Ovary (tissue), 9 donors: ENCODE results near the gene SOX6. TPM values are rescaled to one million over a fixed set of nuclear protein-coding genes. Genes with fewer than 3 reads are reported as not detected.

Experiments used
- DNase-seq, 5 donors: peaks; one replicate each; pipeline ENCODE4 v3.0.0-alpha.2; 2019 to 2020
- H3K27ac ChIP-seq, 2 donors: fragments of 200-600 bp; one replicate each; pipeline versions ENCODE4 v1.5.1 to v1.8.0; 2019 to 2022
- H3K27me3 ChIP-seq: fragments of 200-600 bp; one replicate; pipeline ENCODE4 v1.8.0; 2022
- H3K36me3 ChIP-seq: fragments of 200-600 bp; sonication (generic); one replicate; pipeline ENCODE4 v1.5.1; 2019
- H3K4me1 ChIP-seq: one replicate; pipeline ENCODE4 v1.8.1; 2013; ENCODE audit warnings: mild to moderate bottlenecking, moderate library complexity; ENCODE audit not compliant: insufficient read depth
- H3K4me3 ChIP-seq: fragments of 200-600 bp; sonication (generic); one replicate; pipeline ENCODE4 v1.5.1; 2017
- H3K9me3 ChIP-seq, 2 donors: fragments of 200-600 bp in 1 of 2; sonication (generic) in 1 of 2; one replicate each; pipeline versions ENCODE4 v1.5.1 to v1.8.1; 2013 to 2019; ENCODE audit warnings: mild to moderate bottlenecking in 1 of 2, moderate library complexity in 1 of 2
- EP300 ChIP-seq: sonication (generic); formaldehyde crosslinking; IDR thresholded peaks from one replicate; pipeline ENCODE4 v1.6.1; 2017; ENCODE audit warnings: antibody characterized with exemption
- POLR2A ChIP-seq: fragments of 450-650 bp; IDR thresholded peaks from one replicate; pipeline ENCODE4 v1.6.1; 2017; ENCODE audit warnings: antibody characterized with exemption, mild to moderate bottlenecking, moderate library complexity
- WGBS, 3 donors: extraction: QIAGEN DNeasy Blood & Tissue Kit in 1 of 3; methylation state at CpG; one replicate each; pipeline versions ENCODE4 v1.1.5 to v1.1.7; 2013 to 2017; 5-methylcytosine and 5-hydroxymethylcytosine counted together
- intact Hi-C, 4 donors: fragments of 100-400 bp; cut with DNase I; formaldehyde crosslinking; loops; one replicate each; pipeline versions ENCODE4 v1.11.0 to v1.15.1; 2022 to 2023
- polyA plus RNA-seq, 2 donors: library from polyadenylated mRNA; stranded (reverse); fragments of 200-250 nt in 1 of 2; fragments of 350-450 nt in 1 of 2; fragmentation: Illumina TruSeq in 1 of 2; extraction: RNeasy Lipid Tissue Mini Kit (QIAGEN cat#74804) in 1 of 2; gene quantifications; one replicate each; pipeline ENCODE4 v1.2.3, GENCODE V29; 2013 to 2014
- total RNA-seq, 7 donors: library from RNA; depleted of rRNA in 2 of 7; stranded (reverse); fragments of >200 nt in 2 of 7; fragmentation: NEBNext Ultra II Directional in 3 of 7; extraction: Animal tissue kit (Norgen Biotek cat#: 25700) in 3 of 7; gene quantifications; one replicate each; pipeline versions ENCODE4 v1.1.0 to v1.2.4, GENCODE V29; 2016 to 2023
- TF ChIP-seq, protein P1 (sequence below), 3 donors: fragments of 450-650 bp in 2 of 3; fragments of 200-600 bp in 1 of 3; IDR thresholded peaks; one replicate each; pipeline versions ENCODE4 v1.5.1 to v1.8.0; 2016 to 2022; ENCODE audit warnings: antibody characterized with exemption in 3 of 3, mild to moderate bottlenecking in 1 of 3
- donor health status: DM: no; HTN: no; CAD: no; lungs with moderate emphysema.
- donor health status: DM: no; HTN: no; CAD: no.
- donor health status: Bipolar disorder and iron deficiency.
- donor health status: DM: yes; HTN: yes; CAD: no.
- donor health status: DM: no; HTN: no; CAD: no.
- donor health status: DM: yes; HTN: yes; CAD: no.

The SOX6 gene
- total and polyA plus RNA-seq, 9 donors, result 0.61 to 29.4 (median 4.7) TPM

DNA sequence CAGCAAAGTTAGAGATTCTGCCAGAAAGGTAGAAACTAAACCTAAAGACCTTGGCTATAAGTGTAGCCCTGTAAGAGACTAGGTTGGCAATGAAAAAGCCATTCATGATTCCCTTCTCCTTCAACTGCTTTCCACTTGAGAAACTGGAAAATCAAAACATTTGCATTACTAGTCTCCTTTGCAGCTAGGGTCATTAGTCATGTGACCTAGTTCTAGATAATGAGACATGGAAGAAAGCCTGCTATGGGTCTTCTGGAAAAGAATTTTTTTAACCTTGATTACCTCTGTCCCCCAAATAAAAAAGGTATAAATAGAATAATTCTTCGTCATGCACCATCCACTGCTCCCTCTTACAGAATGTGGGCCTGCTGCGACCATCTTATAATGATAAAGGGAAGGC, 80.1 kb downstream of the SOX6 start:
- Histone ChIP-seq H3K4me3 (no peak overlapping the region), H3K36me3 (no peaks in the 10 kb centered on the region), H3K9me3 (no peaks in the 10 kb centered on the region), H3K4me1 (no peaks in the 10 kb centered on the region), H3K27me3 (no peaks in the 10 kb centered on the region), H3K27ac (no peak overlapping the region)
- intact Hi-C loops, result no loop called here
- no peak for TF ChIP-seq POLR2A
- TF ChIP-seq EP300, result no peak
- TF ChIP-seq, protein P1, sequence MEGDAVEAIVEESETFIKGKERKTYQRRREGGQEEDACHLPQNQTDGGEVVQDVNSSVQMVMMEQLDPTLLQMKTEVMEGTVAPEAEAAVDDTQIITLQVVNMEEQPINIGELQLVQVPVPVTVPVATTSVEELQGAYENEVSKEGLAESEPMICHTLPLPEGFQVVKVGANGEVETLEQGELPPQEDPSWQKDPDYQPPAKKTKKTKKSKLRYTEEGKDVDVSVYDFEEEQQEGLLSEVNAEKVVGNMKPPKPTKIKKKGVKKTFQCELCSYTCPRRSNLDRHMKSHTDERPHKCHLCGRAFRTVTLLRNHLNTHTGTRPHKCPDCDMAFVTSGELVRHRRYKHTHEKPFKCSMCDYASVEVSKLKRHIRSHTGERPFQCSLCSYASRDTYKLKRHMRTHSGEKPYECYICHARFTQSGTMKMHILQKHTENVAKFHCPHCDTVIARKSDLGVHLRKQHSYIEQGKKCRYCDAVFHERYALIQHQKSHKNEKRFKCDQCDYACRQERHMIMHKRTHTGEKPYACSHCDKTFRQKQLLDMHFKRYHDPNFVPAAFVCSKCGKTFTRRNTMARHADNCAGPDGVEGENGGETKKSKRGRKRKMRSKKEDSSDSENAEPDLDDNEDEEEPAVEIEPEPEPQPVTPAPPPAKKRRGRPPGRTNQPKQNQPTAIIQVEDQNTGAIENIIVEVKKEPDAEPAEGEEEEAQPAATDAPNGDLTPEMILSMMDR (IDR thresholded peaks at IDR 0.05), result no peak
- no peak for DNase-seq
- WGBS, 3 donors, result 95 to 97% (median 95%) methylated on average over 2 of the region's 2 CpGs

DNA sequence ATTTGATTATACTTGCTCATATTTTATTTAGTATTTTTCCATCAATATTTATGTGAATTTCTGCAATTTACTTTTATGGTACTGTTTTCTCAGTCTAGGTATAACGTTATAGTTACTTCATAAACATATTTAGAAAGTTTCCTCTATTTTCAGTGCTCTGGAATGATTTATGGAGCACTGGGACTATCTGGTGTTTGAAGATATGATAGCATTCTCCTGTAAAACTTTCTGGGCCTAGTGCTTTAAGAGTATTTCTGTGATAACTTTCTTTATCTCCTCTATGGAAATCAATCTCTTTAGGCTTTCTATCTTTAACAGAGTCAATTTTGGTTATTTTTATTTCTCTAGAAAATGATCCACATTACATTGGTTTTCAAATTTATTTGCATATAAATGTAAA, 85.1 kb downstream of the SOX6 start:
- WGBS, 3 donors, result 68 to 83% (median 72%) methylated on average over 1 of the region's 1 CpG
- intact Hi-C loops, result no loop called here
- H3K4me1 ChIP-seq, result no peaks in the 10 kb centered on the region

DNA sequence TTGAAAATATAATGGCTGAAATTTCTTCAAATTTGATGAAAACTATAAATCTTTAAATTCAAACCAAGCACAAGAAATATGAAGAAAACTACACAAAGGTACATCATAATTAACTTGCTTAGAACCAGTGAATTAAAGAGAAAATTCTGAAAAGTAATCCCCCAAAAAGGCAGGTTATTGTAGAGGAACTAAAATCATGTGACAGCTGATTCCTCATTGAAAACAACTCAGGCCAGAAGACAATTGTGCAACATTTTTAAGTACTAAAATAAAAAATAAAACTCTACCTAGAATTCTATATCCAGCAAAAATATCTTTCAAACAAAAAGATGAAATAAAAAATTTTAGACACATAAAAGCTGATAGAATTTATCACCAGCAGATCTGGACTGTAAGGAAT, 90.3 kb downstream of the SOX6 start:
- H3K27ac ChIP-seq, result no peak overlapping the region
- H3K27me3 ChIP-seq, result no peaks in the 10 kb centered on the region
- no peaks in the 10 kb centered on the region for H3K36me3 ChIP-seq
- H3K4me3 ChIP-seq, result no peak overlapping the region
- TF ChIP-seq EP300 (no peak), POLR2A (no peak)
- TF ChIP-seq, protein P1 (IDR thresholded peaks at IDR 0.05), result no peak
- no peaks in the 10 kb centered on the region for H3K9me3 ChIP-seq
- intact Hi-C loops, result no loop called here
- no peaks in the 10 kb centered on the region for H3K4me1 ChIP-seq
- DNase-seq, result no peak

More for the DNA sequence above, 85.1 kb downstream of the SOX6 start:
- no peaks in the 10 kb centered on the region for H3K27me3 ChIP-seq
- H3K36me3 ChIP-seq, result no peaks in the 10 kb centered on the region
- TF ChIP-seq EP300, result no peak
- TF ChIP-seq POLR2A, result no peak
- TF ChIP-seq, protein P1 (IDR thresholded peaks at IDR 0.05), result no peak
- no peak for DNase-seq
- no peaks in the 10 kb centered on the region for H3K9me3 ChIP-seq
- H3K4me3 ChIP-seq, result no peak overlapping the region
- no peak overlapping the region for H3K27ac ChIP-seq

DNA sequence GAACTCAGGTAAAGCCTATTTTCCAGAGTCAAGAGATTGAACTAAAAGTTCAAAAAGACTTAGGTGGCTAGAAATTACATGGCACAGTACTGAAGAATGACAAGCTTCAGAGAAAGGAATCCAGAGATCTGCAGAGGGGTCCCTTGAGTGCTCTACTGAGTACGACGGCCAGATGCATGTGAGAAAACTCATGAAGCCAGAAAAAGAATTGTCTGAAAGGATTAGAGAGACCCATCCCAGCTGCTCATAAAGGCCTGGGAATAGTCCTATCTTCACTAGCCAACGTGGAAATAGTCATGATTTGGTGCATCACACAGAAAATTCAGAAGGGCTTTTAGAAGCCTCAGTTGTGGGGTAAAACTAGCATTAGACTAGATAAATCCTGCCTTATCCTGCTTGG, 91.3 kb downstream of the SOX6 start:
- Histone ChIP-seq H3K27ac (no peak overlapping the region), H3K9me3 (no peaks in the 10 kb centered on the region), H3K27me3 (no peaks in the 10 kb centered on the region), H3K36me3 (no peaks in the 10 kb centered on the region), H3K4me1 (no peaks in the 10 kb centered on the region), H3K4me3 (no peak overlapping the region)
- 80 to 90% (median 83%) methylated on average over 3 of the region's 3 CpGs for WGBS, 3 donors
- no peak for DNase-seq
- TF ChIP-seq POLR2A, result no peak
- TF ChIP-seq, protein P1 (IDR thresholded peaks at IDR 0.05), result no peak
- no peak for TF ChIP-seq EP300
- intact Hi-C loops, result no loop called here

DNA sequence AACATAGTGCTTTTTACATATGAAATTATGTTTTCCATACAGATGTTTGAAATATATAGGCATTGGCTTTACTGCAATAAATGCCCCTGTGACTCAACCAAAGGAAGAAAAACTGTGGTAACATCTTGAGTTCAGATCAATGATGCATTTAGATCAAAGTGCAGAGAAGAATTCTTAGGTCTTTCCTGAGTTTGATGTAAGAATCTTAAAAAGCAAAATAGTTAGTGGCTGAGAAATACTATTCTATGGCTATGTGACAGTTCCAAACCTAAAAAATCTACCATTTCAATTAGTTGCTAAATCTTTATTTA, 93.7 kb downstream of the SOX6 start:
- no peak overlapping the region for H3K27ac ChIP-seq
- TF ChIP-seq, protein P1 (IDR thresholded peaks at IDR 0.05), result no peak
- TF ChIP-seq EP300 (no peak), POLR2A (no peak)
- no peak for DNase-seq
- no peaks in the 10 kb centered on the region for H3K9me3 ChIP-seq
- H3K4me3 ChIP-seq, result no peak overlapping the region
- no peaks in the 10 kb centered on the region for H3K36me3 ChIP-seq
- intact Hi-C loops, result no loop called here
- no peaks in the 10 kb centered on the region for H3K27me3 ChIP-seq
- no peaks in the 10 kb centered on the region for H3K4me1 ChIP-seq
